Measurements from ENCODE around the gene GUCA1A.

Gene GUCA1A

GRCh38 chr6:42176981-42177380 is 3.8 kb downstream of the GUCA1A start:
- H3K9ac ChIP-seq (ENCODE audit: insufficient read length), result no peak overlapping the region
- H3K9me3 ChIP-seq (ENCODE audit: low read depth, low read length), result no peaks in the 10 kb centered on the region
- no peak overlapping the region for H3K4me3 ChIP-seq
- no peak overlapping the region for H3K27ac ChIP-seq
- H3K36me3 ChIP-seq (ENCODE audit: insufficient read depth, low read length), result no peaks in the 10 kb centered on the region
- DNase-seq (ENCODE audit: low read depth, low spot score), result no peak
- no peak for TF ChIP-seq FOXP2 (optimal IDR thresholded peaks at IDR 0.05; ENCODE audit: control extremely low read depth, extremely low read length, insufficient read depth)
- TF ChIP-seq EZH2 (IDR thresholded peaks at IDR 0.05), result no peak
- no peak for TF ChIP-seq POLR2AphosphoS5 (IDR thresholded peaks at IDR 0.05; ENCODE audit: borderline replicate concordance, low read depth, low read length)

- DNase-seq (ENCODE audit: low read depth, low spot score), result no peak
- H3K27ac ChIP-seq, result no peak overlapping the region
- no peak overlapping the region for H3K4me3 ChIP-seq
- no peak overlapping the region for H3K9ac ChIP-seq (ENCODE audit: insufficient read length)
- H3K36me3 ChIP-seq (ENCODE audit: insufficient read depth, low read length), result no peaks in the 10 kb centered on the region
- TF ChIP-seq FOXP2 (optimal IDR thresholded peaks at IDR 0.05; ENCODE audit: control extremely low read depth, extremely low read length, insufficient read depth) (no peak), POLR2AphosphoS5 (IDR thresholded peaks at IDR 0.05; ENCODE audit: borderline replicate concordance, low read depth, low read length) (no peak)
- H3K9me3 ChIP-seq (ENCODE audit: low read depth, low read length), result no peaks in the 10 kb centered on the region
These were observed 4.6 kb downstream of the GUCA1A start for GRCh38 chr6:42177514-42178364.

GRCh38 chr6:42179261-42179944 is 6.2 kb downstream of the GUCA1A start:
- no peak for DNase-seq (ENCODE audit: low read depth, low spot score)
- Histone ChIP-seq H3K9me3 (ENCODE audit: low read depth, low read length) (no peaks in the 10 kb centered on the region), H3K4me3 (no peak overlapping the region), H3K27ac (no peak overlapping the region), H3K36me3 (ENCODE audit: insufficient read depth, low read length) (no peaks in the 10 kb centered on the region), H3K9ac (ENCODE audit: insufficient read length) (no peak overlapping the region)
- TF ChIP-seq EZH2 (IDR thresholded peaks at IDR 0.05), result no peak
- TF ChIP-seq POLR2AphosphoS5 (IDR thresholded peaks at IDR 0.05; ENCODE audit: borderline replicate concordance, low read depth, low read length), result no peak
- no peak for TF ChIP-seq FOXP2 (optimal IDR thresholded peaks at IDR 0.05; ENCODE audit: control extremely low read depth, extremely low read length, insufficient read depth)

GRCh38 chr6:42179945-42180313 is 6.8 kb downstream of the GUCA1A start:
- DNase-seq (ENCODE audit: low read depth, low spot score), result no peak

GRCh38 chr6:42182101-42182500 is 8.9 kb downstream of the GUCA1A start:
- H3K4me3 ChIP-seq, result no peak overlapping the region
- no peak overlapping the region for H3K27ac ChIP-seq
- no peaks in the 10 kb centered on the region for H3K9me3 ChIP-seq (ENCODE audit: low read depth, low read length)
- no peak for TF ChIP-seq FOXP2 (optimal IDR thresholded peaks at IDR 0.05; ENCODE audit: control extremely low read depth, extremely low read length, insufficient read depth)
- no peak for DNase-seq (ENCODE audit: low read depth, low spot score)
- H3K9ac ChIP-seq (ENCODE audit: insufficient read length), result no peak overlapping the region
- H3K36me3 ChIP-seq (ENCODE audit: insufficient read depth, low read length), result no peaks in the 10 kb centered on the region

More at GRCh38 chr6:42179945-42180313, 6.8 kb downstream of the GUCA1A start:
- Histone ChIP-seq H3K27ac (no peak overlapping the region), H3K36me3 (ENCODE audit: insufficient read depth, low read length) (no peaks in the 10 kb centered on the region), H3K4me3 (no peak overlapping the region), H3K9me3 (ENCODE audit: low read depth, low read length) (no peaks in the 10 kb centered on the region), H3K9ac (ENCODE audit: insufficient read length) (no peak overlapping the region)
- TF ChIP-seq POLR2AphosphoS5 (IDR thresholded peaks at IDR 0.05; ENCODE audit: borderline replicate concordance, low read depth, low read length), result no peak
- no peak for TF ChIP-seq EZH2 (IDR thresholded peaks at IDR 0.05)
- no peak for TF ChIP-seq FOXP2 (optimal IDR thresholded peaks at IDR 0.05; ENCODE audit: control extremely low read depth, extremely low read length, insufficient read depth)

- Histone ChIP-seq H3K9ac (ENCODE audit: insufficient read length) (no peak overlapping the region), H3K36me3 (ENCODE audit: insufficient read depth, low read length) (no peaks in the 10 kb centered on the region), H3K27ac (no peak overlapping the region), H3K4me3 (no peak overlapping the region), H3K9me3 (ENCODE audit: low read depth, low read length) (no peaks in the 10 kb centered on the region)
- TF ChIP-seq POLR2AphosphoS5 (IDR thresholded peaks at IDR 0.05; ENCODE audit: borderline replicate concordance, low read depth, low read length) (no peak), FOXP2 (optimal IDR thresholded peaks at IDR 0.05; ENCODE audit: control extremely low read depth, extremely low read length, insufficient read depth) (no peak), EZH2 (IDR thresholded peaks at IDR 0.05) (no peak)
- no peak for DNase-seq (ENCODE audit: low read depth, low spot score)
These were observed 11.3 kb downstream of the GUCA1A start for GRCh38 chr6:42184475-42184874.

- no peak for DNase-seq (ENCODE audit: low read depth, low spot score)
- Histone ChIP-seq H3K9me3 (ENCODE audit: low read depth, low read length) (no peaks in the 10 kb centered on the region), H3K4me3 (no peak overlapping the region), H3K9ac (ENCODE audit: insufficient read length) (no peak overlapping the region), H3K27ac (no peak overlapping the region), H3K36me3 (ENCODE audit: insufficient read depth, low read length) (no peaks in the 10 kb centered on the region)
- no peak for TF ChIP-seq FOXP2 (optimal IDR thresholded peaks at IDR 0.05; ENCODE audit: control extremely low read depth, extremely low read length, insufficient read depth)
- no peak for TF ChIP-seq EZH2 (IDR thresholded peaks at IDR 0.05)
- no peak for TF ChIP-seq POLR2AphosphoS5 (IDR thresholded peaks at IDR 0.05; ENCODE audit: borderline replicate concordance, low read depth, low read length)
These were observed 12.4 kb downstream of the GUCA1A start for GRCh38 chr6:42185597-42185996.

GRCh38 chr6:42188406-42188805 is 15.2 kb downstream of the GUCA1A start:
- no peak for TF ChIP-seq FOXP2 (optimal IDR thresholded peaks at IDR 0.05; ENCODE audit: control extremely low read depth, extremely low read length, insufficient read depth)
- TF ChIP-seq EZH2 (IDR thresholded peaks at IDR 0.05), result no peak
- H3K36me3 ChIP-seq (ENCODE audit: insufficient read depth, low read length), result no peaks in the 10 kb centered on the region

More at GRCh38 chr6:42188406-42188805, 15.2 kb downstream of the GUCA1A start:
- no peaks in the 10 kb centered on the region for H3K9me3 ChIP-seq (ENCODE audit: low read depth, low read length)
- no peak for DNase-seq (ENCODE audit: low read depth, low spot score)
- H3K27ac ChIP-seq, result no peak overlapping the region
- no peak overlapping the region for H3K4me3 ChIP-seq
- no peak overlapping the region for H3K9ac ChIP-seq (ENCODE audit: insufficient read length)

All from SK-N-MC (cell line).